DND-41 (cell line): ENCODE results near the gene AFF1.

ENCODE experiments used
- ATAC-seq: fragments of 200-7000 bp; cut with Tn5 transposase; 3 replicates; pipeline ENCODE4 v1.9.1; 2021; ENCODE audit warnings: low read depth; ENCODE audit not compliant: insufficient read depth
- DNase-seq: peaks from one replicate; pipeline ENCODE4 v3.0.0-alpha.2; 2020
- H2AFZ ChIP-seq: 2 replicates; pipeline ENCODE4 v1.6.0; 2012; ENCODE audit warnings: low read depth, low read length
- H3K27ac ChIP-seq: 2 replicates; pipeline ENCODE4 v1.5.1; 2012; ENCODE audit warnings: low read length, inconsistent platforms
- H3K27me3 ChIP-seq: fragments of 200-600 bp; sonication (generic); 2 replicates; pipeline ENCODE4 v1.6.0; 2012; ENCODE audit warnings: low read length, mild to moderate bottlenecking, inconsistent platforms; ENCODE audit not compliant: insufficient read depth, poor library complexity
- H3K36me3 ChIP-seq: 2 replicates; pipeline ENCODE4 v1.5.1; 2012; ENCODE audit warnings: low read length, inconsistent platforms; ENCODE audit not compliant: insufficient read depth
- H3K4me1 ChIP-seq: 2 replicates; pipeline ENCODE4 v1.5.1; 2012; ENCODE audit warnings: mild to moderate bottlenecking, low read length; ENCODE audit not compliant: insufficient read depth
- H3K4me2 ChIP-seq: 2 replicates; pipeline ENCODE4 v1.6.0; 2012; ENCODE audit warnings: mild to moderate bottlenecking, moderate library complexity, low read length, inconsistent platforms; ENCODE audit not compliant: insufficient read depth
- H3K4me3 ChIP-seq, 2 experiments: fragments of 200-600 bp in 1 of 2; shearing (Covaris generic) in 1 of 2; 2 replicates each; pipeline ENCODE4 v1.5.1; 2012 to 2016; ENCODE audit warnings: inconsistent platforms in 2 of 2, low read length in 2 of 2, mild to moderate bottlenecking in 2 of 2, low read depth in 1 of 2, moderate library complexity in 1 of 2
- H3K79me2 ChIP-seq: 2 replicates; pipeline ENCODE4 v1.6.0; 2012; ENCODE audit warnings: low read length, inconsistent platforms; ENCODE audit not compliant: insufficient read depth
- H3K9ac ChIP-seq: 2 replicates; pipeline ENCODE4 v1.6.0; 2012; ENCODE audit warnings: low read depth, mild to moderate bottlenecking, inconsistent platforms, low read length, moderate library complexity
- H3K9me3 ChIP-seq: 2 replicates; pipeline ENCODE4 v1.5.1; 2012; ENCODE audit warnings: low read length, moderate library complexity, mild to moderate bottlenecking, inconsistent platforms; ENCODE audit not compliant: insufficient read depth, severe bottlenecking
- H4K20me1 ChIP-seq: 2 replicates; pipeline ENCODE4 v1.6.0; 2012; ENCODE audit warnings: low read length; ENCODE audit not compliant: insufficient read depth
- EZH2 ChIP-seq: IDR thresholded peaks from 3 replicates; pipeline ENCODE4 v1.6.1; 2012; ENCODE audit warnings: borderline replicate concordance, low read depth, mild to moderate bottlenecking, moderate library complexity, low read length, inconsistent platforms; ENCODE audit not compliant: severe bottlenecking
- TF ChIP-seq, protein P1 (sequence below): IDR thresholded peaks from 2 replicates; pipeline ENCODE4 v1.5.1; 2012; ENCODE audit warnings: borderline replicate concordance, low read length, moderate library complexity, mild to moderate bottlenecking; ENCODE audit not compliant: poor library complexity, severe bottlenecking; ENCODE audit errors: extremely low read depth

The AFF1 gene

GRCh38 chr4:86975927-86976326 lies 41.1 kb downstream of the AFF1 start:
- Histone ChIP-seq H3K79me2 (peaks cover 93% of the 10 kb centered on the region), H3K27me3 (no peaks in the 10 kb centered on the region), H3K4me1 (peaks cover 56% of the 10 kb centered on the region), H3K9ac (no peak overlapping the region), H3K4me2 (no peak overlapping the region), H2AFZ (no peak overlapping the region), H3K9me3 (no peaks in the 10 kb centered on the region), H3K4me3 (no peak overlapping the region), H3K36me3 (peaks cover 14% of the 10 kb centered on the region; the same call in 1 of the 2 replicates), H3K27ac (no peak overlapping the region), H4K20me1 (0 out of 2 replicates have a peak, but pooled peaks cover 3% of the 10 kb centered on the region)
- DNase-seq (no peak), ATAC-seq (no peak)
- TF ChIP-seq, protein P1, sequence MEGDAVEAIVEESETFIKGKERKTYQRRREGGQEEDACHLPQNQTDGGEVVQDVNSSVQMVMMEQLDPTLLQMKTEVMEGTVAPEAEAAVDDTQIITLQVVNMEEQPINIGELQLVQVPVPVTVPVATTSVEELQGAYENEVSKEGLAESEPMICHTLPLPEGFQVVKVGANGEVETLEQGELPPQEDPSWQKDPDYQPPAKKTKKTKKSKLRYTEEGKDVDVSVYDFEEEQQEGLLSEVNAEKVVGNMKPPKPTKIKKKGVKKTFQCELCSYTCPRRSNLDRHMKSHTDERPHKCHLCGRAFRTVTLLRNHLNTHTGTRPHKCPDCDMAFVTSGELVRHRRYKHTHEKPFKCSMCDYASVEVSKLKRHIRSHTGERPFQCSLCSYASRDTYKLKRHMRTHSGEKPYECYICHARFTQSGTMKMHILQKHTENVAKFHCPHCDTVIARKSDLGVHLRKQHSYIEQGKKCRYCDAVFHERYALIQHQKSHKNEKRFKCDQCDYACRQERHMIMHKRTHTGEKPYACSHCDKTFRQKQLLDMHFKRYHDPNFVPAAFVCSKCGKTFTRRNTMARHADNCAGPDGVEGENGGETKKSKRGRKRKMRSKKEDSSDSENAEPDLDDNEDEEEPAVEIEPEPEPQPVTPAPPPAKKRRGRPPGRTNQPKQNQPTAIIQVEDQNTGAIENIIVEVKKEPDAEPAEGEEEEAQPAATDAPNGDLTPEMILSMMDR = no peak
- TF ChIP-seq EZH2 = no peak

DNA sequence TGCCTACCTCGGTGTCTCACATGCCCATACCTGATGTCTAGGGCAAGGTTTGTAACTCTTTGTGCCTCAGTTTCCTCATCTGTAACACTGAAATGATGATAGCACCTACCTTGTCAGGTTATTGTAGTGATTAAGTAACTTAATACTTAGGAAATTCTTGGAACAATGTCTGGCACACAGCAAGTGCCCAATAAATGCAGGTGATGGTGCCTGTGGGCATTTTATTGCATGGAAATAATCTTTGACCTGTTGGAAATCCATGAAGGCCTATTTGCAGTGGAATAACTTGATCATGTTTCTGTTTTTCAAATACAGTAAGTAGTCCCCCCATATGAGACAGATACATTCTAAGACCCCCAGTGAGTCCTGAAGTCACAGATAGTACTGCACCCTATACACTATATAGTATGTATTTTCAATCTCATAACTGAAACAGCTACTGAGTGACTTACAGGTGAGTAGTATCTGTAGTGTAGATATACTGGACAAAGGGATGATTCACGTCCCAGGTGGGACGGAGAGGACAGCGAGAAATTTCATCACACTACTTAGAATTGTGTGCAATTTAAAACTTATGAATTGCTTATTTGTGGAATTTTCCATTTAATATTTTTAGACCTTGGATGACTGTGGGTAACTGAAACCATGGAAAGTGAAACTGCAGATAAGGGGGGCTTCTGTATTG lies 42.1 kb downstream of the AFF1 start:
- H3K4me3 ChIP-seq = no peak overlapping the region

GRCh38 chr4:86977621-86978184 lies 42.9 kb downstream of the AFF1 start:
- no peaks in the 10 kb centered on the region for H3K9me3 ChIP-seq
- H4K20me1 ChIP-seq = 0 out of 2 replicates have a peak, but pooled peaks cover 3% of the 10 kb centered on the region
- H3K4me2 ChIP-seq = no peak overlapping the region
- no peak overlapping the region for H3K4me3 ChIP-seq
- TF ChIP-seq, protein P1 = no peak
- TF ChIP-seq EZH2 = no peak
- H3K9ac ChIP-seq = no peak overlapping the region
- DNase-seq (no peak), ATAC-seq (no peak)
- H2AFZ ChIP-seq = no peak overlapping the region
- H3K27me3 ChIP-seq = no peaks in the 10 kb centered on the region
- H3K27ac ChIP-seq = peak overlapping the region; percentile 5; the same call in 1 of the 2 replicates
- peaks cover 14% of the 10 kb centered on the region; the same call in 1 of the 2 replicates for H3K36me3 ChIP-seq
- peaks cover 93% of the 10 kb centered on the region for H3K79me2 ChIP-seq
- H3K4me1 ChIP-seq = peaks cover 57% of the 10 kb centered on the region

More for the DNA sequence above, 42.1 kb downstream of the AFF1 start:
- Histone ChIP-seq H4K20me1 (0 out of 2 replicates have a peak, but pooled peaks cover 3% of the 10 kb centered on the region), H3K9ac (no peak overlapping the region), H3K4me1 (peaks cover 62% of the 10 kb centered on the region), H3K36me3 (peaks cover 14% of the 10 kb centered on the region; the same call in 1 of the 2 replicates), H3K9me3 (no peaks in the 10 kb centered on the region), H2AFZ (no peak overlapping the region), H3K27ac (no peak overlapping the region; the same call in 1 of the 2 replicates), H3K79me2 (peaks cover 93% of the 10 kb centered on the region), H3K27me3 (no peaks in the 10 kb centered on the region), H3K4me2 (no peak overlapping the region)
- TF ChIP-seq, protein P1 = no peak
- TF ChIP-seq EZH2 = no peak
- ATAC-seq (no peak), DNase-seq (no peak)
